Esophagus squamous epithelium (tissue), 5 donors: ENCODE results near the gene MANEA. TPM values are rescaled to one million over a fixed set of nuclear protein-coding genes. Genes with fewer than 3 reads are reported as not detected.

Source experiments
- DNase-seq: peaks from one replicate; lab custom pipeline; 2025; lab: John Stamatoyannopoulos, UW
- H3K27ac ChIP-seq, 4 donors: fragments of 200-600 bp; sonication (generic); one replicate each; pipeline ENCODE4 v1.5.1; 2016 to 2019; ENCODE audit warnings: mild to moderate bottlenecking in 1 of 4
- H3K27me3 ChIP-seq, 4 donors: fragments of 200-600 bp; sonication (generic); 1 replicate in 3 of 4; 2 replicates in 1 of 4; pipeline versions ENCODE4 v1.5.1 to v1.6.0; 2017 to 2021; ENCODE audit warnings: antibody characterized with exemption in 1 of 4
- H3K36me3 ChIP-seq, 3 donors: fragments of 200-600 bp; sonication (generic); one replicate each; pipeline ENCODE4 v1.5.1; 2016 to 2019
- H3K4me1 ChIP-seq, 3 donors: fragments of 200-600 bp; sonication (generic); one replicate each; pipeline ENCODE4 v1.5.1; 2017 to 2019
- H3K4me3 ChIP-seq, 4 donors: fragments of 200-600 bp; sonication (generic); 1 replicate in 3 of 4; 2 replicates in 1 of 4; pipeline ENCODE4 v1.5.1; 2016 to 2019; ENCODE audit warnings: mild to moderate bottlenecking in 2 of 4, moderate library complexity in 1 of 4
- H3K9me3 ChIP-seq, 3 donors: fragments of 200-600 bp; sonication (generic); one replicate each; pipeline ENCODE4 v1.5.1; 2016 to 2019
- POLR2A ChIP-seq, 4 donors: fragments of 450-650 bp; IDR thresholded peaks; one replicate each; pipeline ENCODE4 v1.6.1; 2017; ENCODE audit warnings: antibody characterized with exemption in 4 of 4, mild to moderate bottlenecking in 4 of 4, moderate library complexity in 3 of 4
- WGBS, 2 donors: methylation state at CpG; one replicate each; pipeline ENCODE4 v1.1.5; 2018; 5-methylcytosine and 5-hydroxymethylcytosine counted together
- intact Hi-C: fragments of 100-400 bp; cut with DNase I; formaldehyde crosslinking; loops from one replicate; pipeline ENCODE4 v1.15.0; 2022
- total RNA-seq, 4 donors: library from RNA; depleted of rRNA; stranded (reverse); fragments of >200 nt; gene quantifications; one replicate each; pipeline ENCODE4 v1.1.0, GENCODE V29; 2016
- TF ChIP-seq, protein P1 (sequence below), 6 experiments: fragments of 450-650 bp in 4 of 6; fragments of 200-600 bp in 2 of 6; sonication (generic) in 2 of 6; IDR thresholded peaks; one replicate each; pipeline ENCODE4 v1.5.1; 2016 to 2019; ENCODE audit warnings: antibody characterized with exemption in 6 of 6, mild to moderate bottlenecking in 4 of 6, moderate library complexity in 4 of 6
- donor health status: DM: yes; HTN: yes; CAD: no.

MANEA gene
- total RNA-seq, 4 donors from 2014 or later = 5.5 to 9.7 (median 8.3) TPM

DNA sequence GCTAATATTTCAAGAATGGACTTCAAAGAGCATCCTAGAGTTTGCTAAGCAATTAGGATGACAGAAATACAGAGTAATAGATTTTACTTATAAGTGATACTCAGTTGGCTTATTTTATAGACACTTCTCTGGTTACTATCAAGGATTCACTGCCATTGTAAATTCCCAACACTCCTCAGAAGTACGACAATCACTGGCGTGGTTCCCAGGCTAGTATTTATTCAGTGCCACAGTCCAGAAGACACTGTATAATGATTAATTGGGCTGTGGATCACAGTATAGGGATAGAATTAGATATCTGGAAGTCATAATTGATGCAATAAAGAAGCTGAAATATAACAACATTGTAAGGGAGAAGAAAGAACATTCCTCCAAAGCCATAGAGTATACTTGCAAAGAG, 15.7 kb downstream of the MANEA start:
- 22 to 33% methylated on average over 2 of the region's 2 CpGs for WGBS, 2 donors
- Histone ChIP-seq H3K9me3 (no peaks in the 10 kb centered on the region), H3K4me3 (no peak overlapping the region), H3K4me1 (peaks cover 0 to 27% (median 4%) of the 10 kb centered on the region in 3 donors), H3K27ac (no peak overlapping the region), H3K27me3 (no peaks in the 10 kb centered on the region), H3K36me3 (peaks cover 0 to under 1% (median 0%) of the 10 kb centered on the region in 3 donors)
- TF ChIP-seq, protein P1, sequence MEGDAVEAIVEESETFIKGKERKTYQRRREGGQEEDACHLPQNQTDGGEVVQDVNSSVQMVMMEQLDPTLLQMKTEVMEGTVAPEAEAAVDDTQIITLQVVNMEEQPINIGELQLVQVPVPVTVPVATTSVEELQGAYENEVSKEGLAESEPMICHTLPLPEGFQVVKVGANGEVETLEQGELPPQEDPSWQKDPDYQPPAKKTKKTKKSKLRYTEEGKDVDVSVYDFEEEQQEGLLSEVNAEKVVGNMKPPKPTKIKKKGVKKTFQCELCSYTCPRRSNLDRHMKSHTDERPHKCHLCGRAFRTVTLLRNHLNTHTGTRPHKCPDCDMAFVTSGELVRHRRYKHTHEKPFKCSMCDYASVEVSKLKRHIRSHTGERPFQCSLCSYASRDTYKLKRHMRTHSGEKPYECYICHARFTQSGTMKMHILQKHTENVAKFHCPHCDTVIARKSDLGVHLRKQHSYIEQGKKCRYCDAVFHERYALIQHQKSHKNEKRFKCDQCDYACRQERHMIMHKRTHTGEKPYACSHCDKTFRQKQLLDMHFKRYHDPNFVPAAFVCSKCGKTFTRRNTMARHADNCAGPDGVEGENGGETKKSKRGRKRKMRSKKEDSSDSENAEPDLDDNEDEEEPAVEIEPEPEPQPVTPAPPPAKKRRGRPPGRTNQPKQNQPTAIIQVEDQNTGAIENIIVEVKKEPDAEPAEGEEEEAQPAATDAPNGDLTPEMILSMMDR (IDR thresholded peaks at IDR 0.05) = no peak
- TF ChIP-seq POLR2A (IDR thresholded peaks at IDR 0.05) = no peak
- intact Hi-C loops = no loop called here
- no peak for DNase-seq

DNA sequence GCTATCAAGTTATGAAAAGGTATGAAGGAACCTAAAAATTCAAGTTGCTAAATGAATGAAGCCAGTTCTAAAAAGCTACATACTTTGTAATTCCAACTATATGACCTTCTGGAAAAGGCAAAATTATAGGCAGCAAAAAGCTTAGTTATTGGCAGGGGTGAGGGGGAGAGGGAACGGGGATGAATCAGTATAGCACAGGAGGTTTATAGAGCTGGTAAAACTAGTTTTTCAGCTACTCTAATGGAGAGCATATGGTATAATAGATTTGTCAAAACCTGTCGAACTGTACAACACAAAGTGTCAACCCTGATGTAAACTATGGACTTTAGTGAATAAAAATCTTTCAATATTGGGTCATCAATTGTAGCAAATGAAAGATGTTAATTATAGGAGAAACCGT, 18.7 kb downstream of the MANEA start:
- intact Hi-C loops = no loop called here
- peaks cover 0 to 4% (median 0%) of the 10 kb centered on the region in 3 donors for H3K36me3 ChIP-seq
- no peak for DNase-seq
- H3K27me3 ChIP-seq = no peaks in the 10 kb centered on the region
- H3K9me3 ChIP-seq = no peaks in the 10 kb centered on the region
- TF ChIP-seq, protein P1 (IDR thresholded peaks at IDR 0.05) = no peak
- no peak for TF ChIP-seq POLR2A (IDR thresholded peaks at IDR 0.05)
- no peak overlapping the region for H3K4me3 ChIP-seq
- peaks cover 0 to 41% (median 4%) of the 10 kb centered on the region in 3 donors for H3K4me1 ChIP-seq
- H3K27ac ChIP-seq = peak overlapping the region in 3 of 4 donors; percentile 26 to 40 (median 36)
- 47 to 62% methylated on average over 3 of the region's 3 CpGs for WGBS, 2 donors

DNA sequence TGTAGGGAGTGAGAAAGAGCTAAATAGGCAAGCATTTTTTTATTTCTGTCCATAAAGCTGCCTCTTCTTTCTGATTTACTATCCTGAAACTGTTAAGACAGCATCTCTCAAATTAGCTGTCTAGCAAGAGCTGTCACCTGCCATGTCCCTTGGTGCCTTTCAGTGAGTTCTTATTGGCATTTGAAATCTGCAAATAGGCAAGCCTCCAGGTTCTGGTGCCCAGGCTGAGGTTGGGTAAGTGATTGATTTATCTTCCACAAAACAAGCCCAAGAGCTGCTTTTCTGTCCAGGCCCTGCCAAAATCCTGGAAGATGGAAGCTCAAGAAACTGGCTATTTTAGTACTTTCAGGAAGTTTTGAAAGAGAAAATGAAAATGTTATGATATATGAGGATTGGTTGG, 22.4 kb downstream of the MANEA start:
- Histone ChIP-seq H3K27me3 (no peaks in the 10 kb centered on the region), H3K4me3 (no peak overlapping the region), H3K36me3 (peaks cover 0 to 4% (median 0%) of the 10 kb centered on the region in 3 donors), H3K9me3 (no peaks in the 10 kb centered on the region), H3K27ac (no peak overlapping the region), H3K4me1 (peaks cover 0 to 34% (median 4%) of the 10 kb centered on the region in 3 donors)
- no peak for TF ChIP-seq POLR2A (IDR thresholded peaks at IDR 0.05)
- TF ChIP-seq, protein P1 (IDR thresholded peaks at IDR 0.05) = no peak
- intact Hi-C loops = no loop called here
- no peak for DNase-seq

DNA sequence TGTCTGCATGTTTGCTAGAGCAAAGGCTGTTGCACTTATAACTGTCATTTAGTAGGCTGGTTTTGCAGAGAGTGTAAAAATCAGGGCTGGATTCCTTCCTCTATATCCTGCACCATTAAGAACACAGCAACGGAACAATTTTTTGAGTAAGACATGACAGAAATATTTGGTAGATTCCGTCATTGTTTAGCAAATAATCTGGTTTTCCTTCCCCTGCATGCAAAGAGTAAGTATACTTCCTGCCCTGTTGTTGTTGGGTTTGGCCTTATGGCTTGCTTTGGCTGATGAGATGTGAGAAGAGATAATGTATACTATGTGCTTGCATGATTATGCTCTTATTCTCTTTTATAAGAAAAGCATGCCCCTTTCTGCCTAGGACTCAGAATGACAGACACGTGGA, 23.8 kb downstream of the MANEA start:
- intact Hi-C loops = no loop called here
- no peak for TF ChIP-seq POLR2A (IDR thresholded peaks at IDR 0.05)
- TF ChIP-seq, protein P1 (IDR thresholded peaks at IDR 0.05) = no peak
- Histone ChIP-seq H3K4me1 (peaks cover 0 to 20% (median 0%) of the 10 kb centered on the region in 3 donors), H3K27ac (no peak overlapping the region), H3K4me3 (no peak overlapping the region), H3K9me3 (no peaks in the 10 kb centered on the region), H3K36me3 (peaks cover 0 to 13% (median 0%) of the 10 kb centered on the region in 3 donors), H3K27me3 (no peaks in the 10 kb centered on the region)
- WGBS, 2 donors = 69 to 83% methylated on average over 3 of the region's 3 CpGs
- DNase-seq = no peak

DNA sequence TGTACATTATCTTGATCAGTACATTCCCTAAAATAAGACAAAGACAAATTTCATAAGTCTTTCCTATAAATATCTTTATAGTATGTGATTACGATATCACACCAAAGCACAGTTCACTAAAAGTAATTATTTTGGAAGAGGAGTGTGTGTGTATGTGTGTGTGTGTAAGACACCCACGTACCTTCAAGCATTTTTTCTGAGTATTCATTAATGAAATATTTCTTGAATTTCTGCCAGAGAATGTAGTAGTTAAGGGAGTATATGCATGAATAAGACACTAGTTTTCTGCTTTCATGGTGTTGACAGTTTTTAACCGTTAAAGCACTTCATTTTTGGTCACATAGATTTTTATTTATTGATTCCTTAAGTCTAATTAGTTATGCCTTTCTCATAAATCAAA, 36.8 kb downstream of the MANEA start:
- no peaks in the 10 kb centered on the region for H3K9me3 ChIP-seq
- no peak overlapping the region for H3K27ac ChIP-seq
- WGBS, 2 donors = 72 to 73% methylated on average over 3 of the region's 3 CpGs
- DNase-seq = no peak
- no peaks in the 10 kb centered on the region for H3K27me3 ChIP-seq
- no peak overlapping the region for H3K4me3 ChIP-seq
- no peaks in the 10 kb centered on the region for H3K4me1 ChIP-seq
- TF ChIP-seq, protein P1 (IDR thresholded peaks at IDR 0.05) = no peak
- TF ChIP-seq POLR2A (IDR thresholded peaks at IDR 0.05) = no peak
- no peaks in the 10 kb centered on the region for H3K36me3 ChIP-seq
- intact Hi-C loops = no loop called here
